GM18507 (cell line): ENCODE measurements around the gene NDUFA11.

ENCODE experiments used
- DNase-seq: peaks from one replicate; pipeline ENCODE4 v3.0.0; 2011; ENCODE audit warnings: low read depth; ENCODE audit not compliant: insufficient read length; ENCODE audit errors: extremely low spot score
- FAIRE-seq: peaks from 2 replicates; lab custom pipeline; 2011; peaks lifted over from hg19 to GRCh38; lab: Jason Lieb, UNC

The NDUFA11 gene

DNA sequence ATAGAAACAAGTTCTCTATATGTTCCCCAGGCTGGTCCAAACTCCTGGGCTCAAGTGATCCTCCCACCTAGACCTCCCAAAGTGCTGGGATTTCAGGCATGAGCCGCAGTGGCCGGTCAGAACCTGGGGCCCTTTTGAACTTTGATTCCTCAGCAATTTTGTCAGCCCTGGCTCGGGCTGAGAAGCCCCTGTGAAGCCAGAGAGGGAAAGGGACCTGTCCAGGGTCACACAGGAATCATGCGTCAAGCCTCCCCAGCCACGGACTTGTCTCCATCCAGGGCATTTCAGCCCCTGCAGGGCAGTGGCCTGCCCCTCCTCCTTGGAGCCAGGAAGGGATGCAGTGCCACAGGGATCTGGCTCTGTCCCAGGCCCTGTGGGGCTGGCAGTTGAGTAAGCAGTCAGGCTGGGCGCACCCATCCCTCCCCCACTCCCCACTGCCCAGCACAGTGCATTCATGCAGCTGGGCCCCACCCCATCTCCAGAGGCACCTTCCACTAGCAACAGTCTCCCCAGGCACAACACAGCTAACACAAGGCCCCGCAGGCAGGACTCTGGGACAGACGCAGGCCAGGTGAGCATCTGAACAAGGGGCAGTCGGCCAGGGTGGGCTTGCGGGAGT lies 10.3 kb upstream of the NDUFA11 start, which contains the start of gene CAPS:
TSS of gene CAPS (plus strand) at position 516 of the 619 bp plus-strand sequence. CDS start 153 bp downstream, outside the sequence.
- DNase-seq, result no peak
- no peak for FAIRE-seq

DNA sequence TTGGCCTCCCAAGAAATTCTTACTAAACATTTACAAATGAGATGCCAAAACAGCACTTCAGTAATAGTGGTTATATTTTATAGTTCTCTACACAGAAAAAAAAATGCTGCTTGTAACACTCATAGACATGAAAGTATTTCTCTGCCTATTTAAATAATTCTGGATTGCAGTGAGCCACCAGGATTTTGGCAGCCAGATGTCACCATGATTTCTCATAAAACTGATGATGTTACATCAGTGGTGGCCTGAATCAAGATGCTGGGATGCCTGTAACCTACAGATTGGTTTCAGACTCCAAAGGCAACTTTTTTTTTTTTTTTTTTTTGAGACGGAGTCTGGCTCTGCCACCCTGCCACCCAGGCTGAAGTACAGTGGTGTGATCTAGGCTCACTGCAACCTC lies 7.8 kb upstream of the NDUFA11 start:
- DNase-seq (no peak), FAIRE-seq (no peak)

DNA sequence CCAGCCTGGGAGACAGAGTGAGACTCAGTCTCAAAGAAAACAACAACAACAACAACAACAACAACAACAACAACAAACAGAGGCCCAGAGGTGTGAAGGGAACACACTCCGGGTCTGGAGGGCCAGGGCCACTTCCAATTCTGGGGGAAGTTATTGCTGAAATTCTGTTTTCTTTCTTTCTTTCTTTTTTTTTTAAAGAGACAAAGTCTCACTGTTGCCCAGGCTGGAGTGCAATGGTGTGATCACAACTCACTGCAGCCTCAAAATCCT lies 7.0 kb upstream of the NDUFA11 start:
- DNase-seq (no peak), FAIRE-seq (no peak)

DNA sequence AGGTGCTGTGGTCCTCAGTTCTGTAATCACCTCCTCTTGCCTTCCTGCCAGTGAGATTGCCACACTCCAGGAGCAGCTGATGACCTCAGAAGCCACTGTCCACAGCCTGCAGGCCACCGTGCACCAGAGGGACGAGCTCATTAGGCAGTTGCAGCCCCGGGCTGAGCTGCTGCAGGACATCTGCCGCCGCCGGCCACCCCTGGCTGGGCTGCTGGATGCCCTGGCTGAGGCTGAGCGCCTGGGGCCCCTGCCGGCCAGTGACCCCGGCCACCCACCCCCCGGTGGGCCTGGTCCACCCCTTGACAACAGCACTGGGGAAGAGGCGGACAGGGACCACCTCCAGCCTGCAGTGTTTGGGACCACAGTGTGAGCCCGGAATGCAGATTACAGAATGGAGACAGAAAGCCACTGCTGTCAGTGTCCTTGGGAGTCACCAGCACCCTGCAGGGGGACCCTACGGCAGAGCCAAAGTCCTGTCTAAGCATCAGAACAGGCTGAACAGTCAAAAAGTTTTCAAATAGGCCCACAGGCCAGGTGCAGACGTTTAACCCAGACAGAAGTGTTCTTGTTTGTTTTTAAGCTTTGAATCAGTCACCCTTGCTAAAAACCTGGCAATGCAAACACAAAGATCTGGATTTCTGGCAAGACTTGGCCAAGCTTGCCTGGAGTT lies 5.3 kb upstream of the NDUFA11 start:
- no peak for FAIRE-seq
- no peak for DNase-seq

DNA sequence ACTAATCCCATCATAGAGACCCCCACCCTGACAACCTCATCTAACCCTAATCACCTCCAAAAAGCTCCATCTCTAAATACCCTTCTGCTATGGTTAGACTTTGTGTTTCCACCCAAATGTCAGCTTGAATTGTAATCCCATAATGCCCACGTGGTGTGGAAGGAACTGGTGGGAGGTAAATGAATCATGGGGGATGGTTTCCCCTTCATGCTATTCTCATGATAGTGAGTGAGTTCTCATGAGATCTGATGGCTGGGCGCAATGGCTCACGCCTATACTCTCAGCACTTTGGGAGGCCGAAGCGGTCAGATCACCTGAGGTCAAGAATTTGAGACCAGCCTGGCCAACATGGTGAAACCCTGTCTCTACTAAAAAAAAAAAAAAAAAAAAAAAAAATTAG lies 3.7 kb upstream of the NDUFA11 start:
- FAIRE-seq, result no peak
- no peak for DNase-seq

DNA sequence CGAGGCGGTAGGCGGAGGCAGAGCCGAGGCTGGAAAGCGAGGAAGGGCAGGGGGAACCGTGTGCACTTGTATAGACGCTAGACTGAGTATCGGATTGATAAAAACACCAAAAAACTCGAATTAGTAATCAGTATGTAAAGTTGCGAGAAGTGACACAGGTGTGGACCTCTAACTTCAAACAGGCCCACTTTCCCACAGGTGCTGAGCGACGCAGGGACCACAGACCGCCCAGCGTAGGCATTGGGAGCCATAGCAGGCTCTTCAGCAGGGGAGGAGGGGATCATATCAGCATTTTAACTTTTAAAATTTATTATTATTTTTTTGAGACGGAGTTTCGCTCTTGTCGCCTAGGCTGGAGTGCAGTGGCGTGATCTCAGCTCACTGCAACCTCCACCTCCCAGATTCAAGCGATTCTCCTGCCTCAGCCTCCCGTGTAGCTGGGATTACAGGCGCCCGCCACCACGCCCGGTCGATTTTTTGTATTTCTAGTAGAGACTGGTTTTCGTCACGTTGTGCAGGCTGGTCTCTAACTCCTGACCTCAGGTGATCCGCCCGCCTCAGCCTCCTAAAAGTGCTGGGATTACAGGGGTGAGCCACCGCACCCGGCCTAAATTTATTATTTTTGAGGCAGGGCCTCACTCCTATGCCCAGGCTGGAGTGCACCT lies 1.7 kb upstream of the NDUFA11 start:
- FAIRE-seq (no peak), DNase-seq (no peak)

DNA sequence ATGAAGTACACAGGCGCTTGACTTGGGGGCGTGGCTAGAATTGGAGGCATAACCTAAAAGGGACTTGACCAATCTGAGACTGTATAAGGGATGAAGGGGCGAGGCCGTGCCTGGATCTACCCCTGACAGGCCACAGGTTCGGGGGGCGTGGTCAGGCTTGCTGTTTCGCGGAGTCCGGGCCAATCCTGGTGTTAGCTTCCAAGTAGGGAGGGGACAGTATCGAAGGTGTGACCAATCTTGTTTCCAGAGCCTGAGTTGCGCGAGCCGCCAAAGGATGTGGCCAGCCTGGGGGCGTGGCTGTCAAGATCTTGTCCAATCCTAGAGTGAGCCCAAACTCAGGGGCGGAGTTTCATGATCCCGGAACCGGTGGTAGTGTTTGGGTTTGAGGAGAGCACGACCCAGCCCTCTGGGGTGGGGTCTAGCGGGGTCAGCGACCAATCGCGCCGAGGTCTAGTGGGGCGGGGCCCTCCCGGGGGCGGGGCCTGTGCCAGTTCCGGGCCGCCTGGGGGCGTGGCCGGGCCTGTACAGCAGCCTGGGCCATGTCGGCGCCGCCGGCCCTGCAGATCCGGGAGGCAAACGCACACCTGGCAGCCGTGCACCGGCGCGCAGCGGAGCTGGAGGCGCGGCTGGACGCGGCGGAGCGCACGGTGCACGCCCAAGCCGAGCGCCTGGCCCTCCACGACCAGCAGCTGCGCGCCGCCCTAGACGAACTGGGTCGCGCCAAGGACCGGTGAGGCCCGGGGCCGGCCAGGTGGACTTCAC lies 943 bp upstream of the NDUFA11 start, which contains the start of gene VMAC:
TSS of gene VMAC (plus strand) at position 521 of the 762 bp plus-strand sequence. CDS start at position 540, 19 bp downstream.
- FAIRE-seq (peak; percentile 100), DNase-seq (peak; percentile 95)

DNA sequence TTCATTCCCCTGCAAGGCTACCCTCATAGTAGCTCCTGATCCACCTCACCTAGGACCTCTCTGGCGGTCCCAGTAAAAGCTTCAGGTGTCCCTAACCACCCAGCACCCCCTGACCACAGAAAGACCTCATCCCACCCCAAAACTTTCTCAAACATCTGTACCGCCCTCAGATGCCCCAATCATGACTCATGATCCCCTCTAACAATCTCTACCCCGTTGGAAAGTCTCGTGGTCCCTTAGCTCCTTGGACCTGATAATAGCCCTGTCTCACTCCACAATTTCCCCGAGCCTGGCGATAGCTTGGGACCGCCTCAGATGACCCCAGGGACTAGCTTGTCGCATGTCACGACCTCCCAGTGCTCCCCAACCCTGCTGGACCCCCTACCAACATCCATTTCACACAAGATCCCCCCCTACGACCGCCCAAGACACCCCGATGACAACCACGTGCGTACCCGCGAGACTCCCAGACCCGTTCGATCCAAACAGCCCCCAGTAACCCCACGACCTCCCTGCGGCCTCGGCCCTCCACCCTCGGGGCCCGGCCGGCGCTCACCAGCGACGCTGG lies 450 bp downstream of the NDUFA11 start:
- FAIRE-seq (no peak), DNase-seq (no peak)

DNA sequence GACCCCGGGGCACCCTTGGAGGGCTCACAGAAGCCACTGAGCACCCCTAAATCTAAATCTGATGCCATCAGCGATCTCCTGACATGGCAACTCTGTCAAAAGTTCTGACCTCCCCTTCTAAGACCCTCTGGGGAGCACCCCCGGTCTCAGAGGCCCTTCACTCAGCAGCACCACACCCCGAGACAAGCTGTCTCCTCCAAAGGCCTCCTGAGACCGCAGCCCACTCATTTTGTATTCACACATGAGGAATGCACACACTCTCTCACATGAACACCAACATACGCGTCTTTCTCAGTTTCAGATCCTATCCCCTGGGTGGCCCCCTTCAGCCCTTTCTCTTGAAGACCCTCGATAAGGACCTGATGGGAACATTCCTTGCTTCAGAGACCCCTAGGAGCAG lies 2.6 kb downstream of the NDUFA11 start:
- DNase-seq, result no peak
- no peak for FAIRE-seq

DNA sequence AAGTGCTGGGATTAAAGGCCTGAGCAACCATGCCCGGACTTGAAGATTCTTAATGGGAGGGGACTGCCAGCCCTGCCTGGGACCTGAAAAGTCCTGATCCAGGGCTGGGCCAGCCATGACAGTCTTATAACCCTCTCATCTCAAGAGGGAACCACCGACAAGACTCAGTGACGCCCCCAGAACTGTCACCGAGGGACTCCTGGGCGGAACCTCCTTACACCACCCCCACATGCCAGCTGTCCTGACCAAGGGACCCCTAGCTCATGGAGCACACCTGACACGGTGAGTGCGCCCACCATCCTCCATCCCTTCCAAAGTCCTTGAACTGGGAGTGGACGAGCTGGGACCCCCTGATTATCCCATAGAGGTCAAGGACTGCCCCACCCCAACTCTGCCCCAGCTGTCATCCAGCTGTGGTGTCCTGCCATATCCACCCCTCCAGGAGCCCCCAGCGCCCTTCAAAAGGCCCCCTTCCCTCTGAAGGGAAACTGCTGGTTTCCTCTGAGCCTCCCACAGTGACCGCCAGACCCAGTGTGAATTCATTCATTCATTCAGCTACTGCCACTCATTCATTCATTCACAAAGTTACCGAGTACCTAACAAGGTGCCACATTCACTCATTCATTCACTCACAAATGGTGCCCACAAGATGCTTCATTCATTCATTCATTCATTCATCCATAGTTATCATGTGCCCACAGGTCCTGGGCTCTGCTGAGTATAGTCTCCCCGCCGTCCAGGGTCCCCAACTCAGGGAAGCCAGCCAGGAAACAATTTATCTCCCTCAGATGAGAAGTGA lies 3.7 kb downstream of the NDUFA11 start:
- DNase-seq, result no peak
- no peak for FAIRE-seq

DNA sequence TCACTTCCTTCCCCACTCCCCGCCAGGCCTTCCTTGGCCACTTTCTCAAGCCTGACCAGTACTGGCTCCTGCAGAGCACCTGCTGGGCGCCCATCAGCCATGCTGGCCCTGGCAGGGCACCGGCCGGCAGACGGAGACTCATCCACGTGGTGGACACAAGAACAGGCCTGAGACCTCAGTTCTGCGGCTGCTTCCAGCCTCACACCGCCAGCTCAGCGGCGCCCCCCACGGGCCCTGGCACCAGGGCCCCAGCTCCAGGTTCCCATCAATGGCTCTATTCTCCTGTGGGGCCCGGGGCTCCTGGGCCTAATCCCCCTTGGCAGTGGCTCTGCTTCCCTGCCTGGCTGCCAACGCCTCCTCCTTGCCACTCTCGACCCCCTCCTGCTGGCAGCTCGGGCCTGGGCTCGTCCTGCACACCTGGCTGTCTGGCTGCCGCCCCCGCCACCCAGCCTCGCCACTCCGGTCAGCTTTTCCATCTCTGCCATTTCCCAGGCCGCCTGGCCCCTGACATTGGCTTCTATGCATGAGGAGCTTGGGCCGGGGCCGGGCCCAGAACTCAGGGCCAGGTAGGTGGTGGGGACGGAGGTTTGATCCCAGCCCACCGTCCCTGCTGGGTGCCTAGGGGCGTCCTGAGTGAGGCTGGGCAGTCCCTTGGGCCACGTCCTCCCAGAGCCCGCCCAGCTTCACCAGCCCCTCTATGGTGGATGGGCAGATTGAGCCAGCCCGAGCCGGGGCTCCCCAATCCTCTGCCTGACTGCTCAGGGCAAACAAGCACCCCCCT lies 6.2 kb downstream of the NDUFA11 start:
- FAIRE-seq (no peak), DNase-seq (no peak)

DNA sequence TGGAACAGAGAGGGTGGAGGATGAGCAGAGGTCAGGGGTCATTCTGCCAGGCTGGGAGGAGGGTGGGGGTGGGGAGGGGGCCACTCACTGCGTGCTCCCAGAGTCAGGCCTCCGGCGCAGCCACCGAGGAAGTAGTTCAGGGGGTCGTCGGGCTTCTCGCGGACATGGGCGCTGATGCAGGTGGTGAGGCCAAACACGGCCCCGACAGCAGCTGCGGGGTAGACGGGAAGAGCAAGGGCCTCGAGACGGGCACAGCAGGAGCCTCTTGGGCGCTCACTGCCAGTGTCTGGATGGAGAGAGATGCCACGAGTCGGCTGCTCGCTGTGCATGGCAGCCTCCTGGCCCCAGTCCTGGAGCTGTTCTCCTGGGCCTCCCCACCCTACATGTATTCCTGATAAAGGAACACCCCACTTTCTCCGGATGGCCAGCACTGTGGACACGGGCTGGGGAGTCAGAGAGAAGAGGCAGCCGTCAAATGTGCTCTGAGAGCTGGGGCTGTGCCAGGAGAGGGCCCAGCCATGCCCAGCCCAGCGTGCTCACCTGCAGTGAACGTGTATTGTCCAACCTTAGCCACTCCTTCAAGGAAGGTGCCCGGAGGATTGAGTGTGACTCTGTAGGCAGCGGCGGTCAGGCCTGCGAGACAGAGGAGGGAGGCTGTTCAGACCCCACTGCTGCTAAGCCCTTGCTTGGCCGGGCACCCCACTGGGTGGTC lies 7.1 kb downstream of the NDUFA11 start:
- FAIRE-seq, result no peak
- no peak for DNase-seq

DNA sequence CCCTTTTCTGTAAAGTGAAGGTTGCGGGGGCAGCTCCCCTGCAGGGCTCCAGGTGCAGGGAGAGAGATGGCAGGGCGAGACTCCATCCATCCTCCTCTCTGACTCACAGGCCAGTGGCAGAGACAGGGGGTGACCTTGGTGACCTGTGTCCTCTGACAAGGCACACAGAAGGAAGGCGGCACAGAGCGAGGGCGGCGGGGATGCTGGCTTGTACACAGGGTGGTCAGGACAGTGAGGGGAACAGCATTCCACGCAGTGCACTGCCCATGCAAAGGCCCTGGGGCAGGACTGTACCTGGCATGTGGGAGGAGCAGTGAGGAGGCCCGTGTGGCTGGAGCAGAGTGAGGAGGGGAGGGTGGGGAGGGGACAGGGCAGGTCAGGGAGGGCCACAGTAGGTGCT lies 7.7 kb downstream of the NDUFA11 start:
- FAIRE-seq, result no peak

DNA sequence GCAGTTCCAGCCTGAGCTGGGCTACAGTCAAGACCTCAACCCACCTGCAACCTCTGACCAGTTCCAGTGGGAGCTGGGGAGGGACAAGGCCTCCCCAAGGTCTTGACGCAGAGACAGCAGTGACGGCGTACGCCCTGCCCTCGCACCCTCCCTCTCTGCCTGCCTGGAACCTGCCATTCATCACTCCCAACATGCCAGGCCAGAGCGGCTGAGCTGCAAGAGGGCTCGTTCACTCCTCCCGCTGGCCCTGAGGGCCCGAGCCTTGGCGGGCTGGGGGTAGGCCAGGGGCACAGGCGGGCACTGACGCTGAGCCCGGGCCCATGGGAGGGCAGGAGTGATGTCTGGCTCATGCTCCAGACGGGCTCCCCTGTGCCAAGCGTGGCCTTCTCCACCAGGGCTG lies 8.2 kb downstream of the NDUFA11 start:
- no peak for FAIRE-seq

More for the DNA sequence above, 7.7 kb downstream of the NDUFA11 start:
- DNase-seq, result no peak

DNA sequence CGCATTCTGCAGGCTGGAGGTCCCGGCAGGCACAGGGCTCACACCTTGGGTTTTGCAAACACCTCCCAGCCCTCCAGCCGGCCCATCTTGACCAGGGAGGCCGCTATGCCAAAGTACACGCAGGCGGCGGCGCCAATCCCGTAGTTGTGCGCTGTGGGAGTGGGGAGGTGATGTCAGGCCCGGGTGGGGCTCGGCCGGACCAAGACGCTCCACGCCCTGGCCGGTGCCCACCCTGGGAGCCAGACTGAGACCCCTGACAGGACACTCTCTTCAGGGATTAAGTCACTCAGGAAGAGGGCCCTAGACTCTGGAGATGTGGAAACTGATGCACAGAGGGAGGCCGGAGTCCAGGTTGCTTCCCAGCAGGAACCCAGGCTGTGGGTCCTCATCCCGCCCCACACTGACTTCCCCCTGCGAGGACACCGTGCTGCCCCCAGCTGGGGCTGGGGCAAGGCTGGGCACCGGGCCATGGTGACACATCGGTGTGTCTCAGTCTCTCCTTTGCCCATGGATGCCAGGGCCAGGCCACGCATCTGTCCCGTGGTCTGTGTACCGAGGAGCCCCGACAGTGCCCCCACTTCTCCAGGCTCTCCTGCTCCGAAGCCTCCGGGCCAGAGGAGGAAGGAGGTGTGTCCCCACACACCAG lies 8.8 kb downstream of the NDUFA11 start:
- DNase-seq (no peak), FAIRE-seq (no peak)

More for the DNA sequence above, 8.2 kb downstream of the NDUFA11 start:
- no peak for DNase-seq

DNA sequence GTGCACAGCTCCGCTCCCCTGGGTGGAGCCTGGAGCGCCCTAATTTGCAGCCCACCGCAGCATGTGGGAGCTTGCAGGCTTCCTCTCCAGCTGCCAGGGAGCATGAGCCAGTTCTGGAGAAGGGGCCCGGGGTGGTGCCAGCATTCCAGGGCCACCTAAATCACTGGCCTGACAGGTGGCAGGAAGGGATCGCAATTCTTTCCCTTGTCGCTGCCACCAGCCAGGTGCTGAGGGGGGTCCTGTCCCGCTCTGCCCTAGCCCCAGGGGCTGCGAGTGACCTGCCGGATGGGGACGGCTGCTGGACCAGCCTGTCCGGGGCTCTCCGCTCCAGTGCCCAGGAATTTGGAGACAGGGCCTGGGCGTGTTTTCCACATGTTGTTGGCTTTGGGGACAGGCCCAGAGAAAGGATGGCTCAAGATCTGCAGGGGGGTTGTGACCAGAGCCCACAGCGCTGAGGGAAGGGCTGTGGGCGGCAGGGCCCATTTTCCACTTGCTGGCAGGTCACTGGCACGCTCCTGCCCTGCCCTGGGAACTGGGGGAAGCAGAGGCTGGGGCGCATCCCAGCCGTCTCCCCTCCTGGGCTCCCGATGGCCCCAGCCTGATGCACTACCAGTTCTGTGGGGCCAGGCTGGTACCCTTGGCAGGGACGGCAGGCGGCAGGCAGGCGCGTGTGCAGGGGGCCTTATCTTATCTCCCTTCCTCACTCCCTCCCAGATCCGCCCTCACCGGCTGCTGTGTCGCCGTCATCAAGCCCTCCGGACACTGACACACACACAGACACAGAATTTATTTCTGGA lies 9.5 kb downstream of the NDUFA11 start:
- no peak for DNase-seq

More for the DNA sequence above, 9.5 kb downstream of the NDUFA11 start:
- FAIRE-seq, result no peak
